HL-60 (cell line): ENCODE results near the gene MET.

Experiments used
- CTCF ChIP-seq: IDR thresholded peaks from one replicate; pipeline ENCODE4 v1.5.1; 2011; ENCODE audit warnings: low read length, control low read depth, inconsistent platforms; ENCODE audit not compliant: insufficient read depth
- REST ChIP-seq: IDR thresholded peaks from 2 replicates; pipeline ENCODE4 v1.6.1; 2012; ENCODE audit warnings: low read depth; ENCODE audit not compliant: insufficient replicate concordance

- TF ChIP-seq CTCF (no peak), REST (no peak)
Observed at GRCh38 chr7:116787881-116788280, 115.9 kb downstream of the MET start.
